Bronchial epithelial cell (primary cell): ENCODE data around the gene PNMA8A. TPM values are rescaled to one million over a fixed set of nuclear protein-coding genes. Genes with fewer than 3 reads are reported as not detected.
"Not testable (repeated sequence)": the region's sequence is repeated elsewhere in the genome, so short reads cannot be mapped to it uniquely, and the experiment has no call there.

ENCODE experiments used
- DNase-seq: peaks from one replicate; pipeline ENCODE4 v3.0.0-alpha.2; 2010; ENCODE audit warnings: low read depth
- FAIRE-seq: peaks from 2 replicates; lab custom pipeline; 2011; peaks lifted over from hg19 to GRCh38; lab: Jason Lieb, UNC
- H3K27me3 ChIP-seq: 2 replicates; pipeline ENCODE4 v1.5.1; 2011; ENCODE audit warnings: low read length; ENCODE audit not compliant: control insufficient read depth, insufficient read depth
- H3K36me3 ChIP-seq: 2 replicates; pipeline ENCODE4 v1.5.1; 2011; ENCODE audit warnings: low read length; ENCODE audit not compliant: control insufficient read depth, insufficient read depth
- H3K4me3 ChIP-seq: 2 replicates; pipeline ENCODE4 v1.5.1; 2011; ENCODE audit warnings: mild to moderate bottlenecking, low read depth, low read length, control low read depth
- CTCF ChIP-seq: IDR thresholded peaks from 2 replicates; pipeline ENCODE4 v1.5.1; 2011; ENCODE audit warnings: mild to moderate bottlenecking, moderate library complexity, low read length, control low read depth, inconsistent platforms; ENCODE audit not compliant: insufficient read depth, severe bottlenecking
- total RNA-seq: library from RNA; depleted of rRNA; stranded (reverse); fragments of >200 nt; gene quantifications from 2 replicates; pipeline ENCODE4 v1.2.1, GENCODE V29; 2014

Gene PNMA8A
- total RNA-seq, 1 donor from 2014 or later = 0.79 TPM

- DNase-seq = no peak
- no peak for FAIRE-seq
These were observed 25.3 kb downstream of the PNMA8A start for GRCh38 chr19:46446021-46446420.

GRCh38 chr19:46442808-46443450, 28.4 kb downstream of the PNMA8A start:
- no peak for TF ChIP-seq CTCF
- no peaks in the 10 kb centered on the region for H3K27me3 ChIP-seq
- DNase-seq (peak; percentile 72), FAIRE-seq (peak; percentile 92)
- H3K4me3 ChIP-seq = no peak overlapping the region
- no peaks in the 10 kb centered on the region for H3K36me3 ChIP-seq

More at GRCh38 chr19:46446021-46446420, 25.3 kb downstream of the PNMA8A start:
- Histone ChIP-seq H3K27me3 (no peaks in the 10 kb centered on the region), H3K36me3 (no peaks in the 10 kb centered on the region), H3K4me3 (no peak overlapping the region)
- TF ChIP-seq CTCF = no peak

GRCh38 chr19:46441866-46442265, 29.5 kb downstream of the PNMA8A start:
- no peak for DNase-seq
- no peak for FAIRE-seq
- Histone ChIP-seq H3K27me3 (no peaks in the 10 kb centered on the region), H3K4me3 (no peak overlapping the region), H3K36me3 (no peaks in the 10 kb centered on the region)
- no peak for TF ChIP-seq CTCF

- DNase-seq, H3K4me3 ChIP-seq, H3K27me3 ChIP-seq, FAIRE-seq, H3K36me3 ChIP-seq: not testable (repeated sequence)
These were observed 35.7 kb downstream of the PNMA8A start for GRCh38 chr19:46435689-46436088.

- H3K4me3 ChIP-seq = no peak overlapping the region
- DNase-seq = no peak
- no peaks in the 10 kb centered on the region for H3K36me3 ChIP-seq
- no peaks in the 10 kb centered on the region for H3K27me3 ChIP-seq
- TF ChIP-seq CTCF = no peak
- FAIRE-seq = no peak
These were observed 36.4 kb downstream of the PNMA8A start for GRCh38 chr19:46435009-46435408.

GRCh38 chr19:46433470-46433869, 37.9 kb downstream of the PNMA8A start:
- not testable (repeated sequence) for DNase-seq, H3K36me3 ChIP-seq, H3K4me3 ChIP-seq, H3K27me3 ChIP-seq, FAIRE-seq

GRCh38 chr19:46431824-46432223, 39.5 kb downstream of the PNMA8A start:
- FAIRE-seq (no peak), DNase-seq (no peak)
- no peak for TF ChIP-seq CTCF
- Histone ChIP-seq H3K27me3 (no peaks in the 10 kb centered on the region), H3K36me3 (no peaks in the 10 kb centered on the region), H3K4me3 (no peak overlapping the region)
